Measurements from ENCODE around the gene CHRM5.
A peak's percentile ranks its signal among the peaks of the same experiment; 100 is the strongest.

CHRM5 gene

GRCh38 chr15:33959844-33960548, 8.3 kb upstream of the CHRM5 start:
- Histone ChIP-seq H3K27me3 (no peaks in the 10 kb centered on the region), H3K27ac (no peak overlapping the region), H3K4me1 (peaks cover 0 to 9% (median 0%) of the 10 kb centered on the region in 4 donors), H3K4me3 (no peak overlapping the region), H3K36me3 (no peaks in the 10 kb centered on the region), H3K9me3 (no peaks in the 10 kb centered on the region)
- intact Hi-C loops (cut with DNase I; ENCODE audit: low total_unique reads), result no loop called here
- no peak for TF ChIP-seq CTCF (IDR thresholded peaks at IDR 0.05)
- DNase-seq, result no peak

DNA sequence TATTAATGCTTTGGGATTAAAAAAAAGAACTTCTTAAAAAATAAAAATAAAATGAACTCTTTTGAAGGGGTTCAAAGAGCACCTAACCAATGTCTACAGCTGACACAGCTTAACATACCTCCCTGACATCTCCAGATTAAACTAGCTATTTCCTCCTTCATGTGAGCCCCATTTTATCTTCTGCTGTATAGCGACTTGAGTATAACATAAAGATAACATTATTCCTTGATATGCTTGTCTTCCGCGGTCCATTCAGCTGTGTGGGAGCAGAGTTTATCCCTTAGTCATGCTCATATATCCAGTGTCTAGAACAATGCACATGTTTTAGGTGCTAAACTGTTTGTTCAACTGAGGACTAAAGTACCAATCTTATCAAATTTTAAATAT, 7.8 kb upstream of the CHRM5 start:
- intact Hi-C loops (cut with DNase I; ENCODE audit: low total_unique reads), result no loop called here
- no peaks in the 10 kb centered on the region for H3K9me3 ChIP-seq
- no peaks in the 10 kb centered on the region for H3K27me3 ChIP-seq
- no peak for TF ChIP-seq CTCF (IDR thresholded peaks at IDR 0.05)
- no peak overlapping the region for H3K4me3 ChIP-seq
- no peak for DNase-seq
- H3K4me1 ChIP-seq, result peaks cover 0 to 12% (median 0%) of the 10 kb centered on the region in 4 donors
- H3K36me3 ChIP-seq, result no peaks in the 10 kb centered on the region
- no peak overlapping the region for H3K27ac ChIP-seq

GRCh38 chr15:33963831-33964664, 4.2 kb upstream of the CHRM5 start:
- no peaks in the 10 kb centered on the region for H3K36me3 ChIP-seq
- H3K4me3 ChIP-seq, result no peak overlapping the region
- DNase-seq, result no peak
- no peak overlapping the region for H3K27ac ChIP-seq
- H3K27me3 ChIP-seq, result no peaks in the 10 kb centered on the region
- TF ChIP-seq CTCF (IDR thresholded peaks at IDR 0.05), result peak; percentile 10 to 26
- no peaks in the 10 kb centered on the region for H3K9me3 ChIP-seq
- intact Hi-C loops (cut with DNase I; ENCODE audit: low total_unique reads), result no loop called here
- H3K4me1 ChIP-seq, result peaks cover 0 to 12% (median 0%) of the 10 kb centered on the region in 4 donors

- Histone ChIP-seq H3K27me3 (no peaks in the 10 kb centered on the region), H3K4me1 (peaks cover 0 to 12% (median 0%) of the 10 kb centered on the region in 4 donors), H3K36me3 (no peaks in the 10 kb centered on the region), H3K4me3 (no peak overlapping the region), H3K9me3 (no peaks in the 10 kb centered on the region), H3K27ac (no peak overlapping the region)
- no peak for TF ChIP-seq CTCF (IDR thresholded peaks at IDR 0.05)
- DNase-seq, result no peak
- intact Hi-C loops (cut with DNase I; ENCODE audit: low total_unique reads), result no loop called here
Measured at GRCh38 chr15:33964665-33965040, 3.6 kb upstream of the CHRM5 start.

- H3K27ac ChIP-seq, result no peak overlapping the region
- intact Hi-C loops (cut with DNase I; ENCODE audit: low total_unique reads), result no loop called here
- H3K4me1 ChIP-seq, result peaks cover 0 to 12% (median 0%) of the 10 kb centered on the region in 4 donors
- H3K27me3 ChIP-seq, result no peaks in the 10 kb centered on the region
- peaks cover 0 to 6% (median 0%) of the 10 kb centered on the region in 3 donors for H3K36me3 ChIP-seq
- H3K9me3 ChIP-seq, result no peaks in the 10 kb centered on the region
- H3K4me3 ChIP-seq, result no peak overlapping the region
- TF ChIP-seq CTCF (IDR thresholded peaks at IDR 0.05), result no peak
- no peak for DNase-seq
Measured at GRCh38 chr15:33968821-33969220, 524 bp downstream of the CHRM5 start.

Data from tibial artery (tissue), 4 donors.